K562 (cell line): ENCODE data around the gene POU3F1. TPM values are rescaled to one million over a fixed set of nuclear protein-coding genes. Genes with fewer than 3 reads are reported as not detected.
A peak's percentile ranks its signal among the peaks of the same experiment; 100 is the strongest.

ENCODE experiments used
- BCOR ChIP-seq: fragments of 450-650 bp; IDR thresholded peaks from 2 replicates; pipeline ENCODE4 v1.6.1; 2016
- E2F3 ChIP-seq: fragments of 250-450 bp; sonication (Bioruptor Pico); IDR thresholded peaks from 2 replicates; pipeline ENCODE4 v1.4.0; 2020; ENCODE audit warnings: mild to moderate bottlenecking
- GABPB1 ChIP-seq: sonication (generic); formaldehyde crosslinking; IDR thresholded peaks from 2 replicates; pipeline ENCODE4 v1.8.0; 2022; ENCODE audit warnings: mild to moderate bottlenecking, missing genetic modification reagents
- HDAC3 ChIP-seq: fragments of 450-650 bp; IDR thresholded peaks from 2 replicates; pipeline ENCODE4 v1.6.1; 2018; ENCODE audit warnings: borderline replicate concordance, mild to moderate bottlenecking, moderate library complexity; ENCODE audit not compliant: partially characterized antibody
- NRF1 ChIP-seq, 2 experiments: fragments of 450-650 bp; IDR thresholded peaks in 1 of 2; conservative IDR thresholded peaks in 1 of 2; 2 replicates each; pipeline ENCODE4 v1.6.1; 2014; ENCODE audit warnings: mild to moderate bottlenecking in 2 of 2
- RBM14 ChIP-seq: fragments of 200-400 bp; formaldehyde crosslinking; IDR thresholded peaks from 2 replicates; pipeline ENCODE4 v1.6.1; 2018; ENCODE audit warnings: low read depth, mild to moderate bottlenecking, low read length, moderate library complexity, borderline replicate concordance; ENCODE audit not compliant: insufficient read depth
- STAG1 ChIP-seq: sonication (generic); formaldehyde crosslinking; IDR thresholded peaks from 2 replicates; pipeline ENCODE4 v1.5.0; 2020; ENCODE audit warnings: missing genetic modification reagents, borderline replicate concordance
- U2AF2 ChIP-seq: fragments of 200-400 bp; formaldehyde crosslinking; optimal IDR thresholded peaks from 2 replicates; pipeline ENCODE3; 2017; ENCODE audit warnings: low read depth, mild to moderate bottlenecking, low read length
- ZBTB26 ChIP-seq: fragments of 450-650 bp; formaldehyde crosslinking; IDR thresholded peaks from 2 replicates; pipeline ENCODE4 v1.4.0; 2022; ENCODE audit warnings: missing genetic modification characterization
- ZBTB7A ChIP-seq: IDR thresholded peaks from 2 replicates; pipeline ENCODE4 v1.6.1; 2011; ENCODE audit warnings: low read depth, mild to moderate bottlenecking, low read length, moderate library complexity, borderline replicate concordance; ENCODE audit not compliant: control insufficient read depth
- ZFPM2 ChIP-seq: fragments of 250-450 bp; sonication (Bioruptor Pico); IDR thresholded peaks from 2 replicates; pipeline ENCODE4 v1.5.1; 2022; ENCODE audit warnings: mild to moderate bottlenecking
- ZKSCAN3 ChIP-seq: fragments of 250-450 bp; sonication (Bioruptor Pico); IDR thresholded peaks from 2 replicates; pipeline ENCODE4 v1.4.0; 2020
- polyA plus RNA-seq, 8 experiments: library from polyadenylated mRNA; depleted of rRNA in 4 of 8; stranded (reverse) in 5 of 8; unstranded in 3 of 8; fragments of >200 nt; fragmentation: Nextera tagmentation in 2 of 8; fragmentation: Illumina TruSeq in 1 of 8; extraction: Ambion mirVana in 2 of 8; extraction: Trizol in 1 of 8; gene quantifications; 2 replicates each; pipeline versions ENCODE4 v1.2.1 to v1.2.3, GENCODE V29; 2011 to 2014; ENCODE audit warnings: inconsistent platforms in 1 of 8, missing spikeins in 1 of 8
- total RNA-seq, 7 experiments: library from RNA; depleted of rRNA in 6 of 7; stranded (reverse); fragments of >200 nt in 6 of 7; fragmentation: Illumina TruSeq in 2 of 7; extraction: Trizol in 2 of 7; gene quantifications; 2 replicates each; pipeline versions ENCODE4 v1.2.1 to v1.2.3, GENCODE V29; 2011 to 2021; ENCODE audit warnings: low replicate concordance in 1 of 7
- TF ChIP-seq, protein P1 (sequence below), 2 experiments: fragments of 450-650 bp; formaldehyde crosslinking in 1 of 2; IDR thresholded peaks; 2 replicates each; pipeline versions ENCODE4 v1.4.0 to v1.6.1; 2014 to 2020; ENCODE audit warnings: mild to moderate bottlenecking in 2 of 2, borderline replicate concordance in 1 of 2, low read depth in 1 of 2
- TF ChIP-seq, protein P2 (sequence below): fragments of 250-450 bp; sonication (Bioruptor Pico); IDR thresholded peaks from 2 replicates; pipeline ENCODE4 v1.9.0; 2021; ENCODE audit warnings: mild to moderate bottlenecking
- TF ChIP-seq, protein P3 (sequence below): sonication (generic); formaldehyde crosslinking; IDR thresholded peaks from 2 replicates; pipeline ENCODE4 v1.8.0; 2022; ENCODE audit warnings: missing genetic modification reagents, mild to moderate bottlenecking, borderline replicate concordance

The POU3F1 gene
- total and polyA plus RNA-seq, 9 of the 15 experiments (the other 6 are each of a cell fraction or from before 2014, with no cell fraction given): 0.09 TPM; not detected in 8

- TF ChIP-seq, protein P1, sequence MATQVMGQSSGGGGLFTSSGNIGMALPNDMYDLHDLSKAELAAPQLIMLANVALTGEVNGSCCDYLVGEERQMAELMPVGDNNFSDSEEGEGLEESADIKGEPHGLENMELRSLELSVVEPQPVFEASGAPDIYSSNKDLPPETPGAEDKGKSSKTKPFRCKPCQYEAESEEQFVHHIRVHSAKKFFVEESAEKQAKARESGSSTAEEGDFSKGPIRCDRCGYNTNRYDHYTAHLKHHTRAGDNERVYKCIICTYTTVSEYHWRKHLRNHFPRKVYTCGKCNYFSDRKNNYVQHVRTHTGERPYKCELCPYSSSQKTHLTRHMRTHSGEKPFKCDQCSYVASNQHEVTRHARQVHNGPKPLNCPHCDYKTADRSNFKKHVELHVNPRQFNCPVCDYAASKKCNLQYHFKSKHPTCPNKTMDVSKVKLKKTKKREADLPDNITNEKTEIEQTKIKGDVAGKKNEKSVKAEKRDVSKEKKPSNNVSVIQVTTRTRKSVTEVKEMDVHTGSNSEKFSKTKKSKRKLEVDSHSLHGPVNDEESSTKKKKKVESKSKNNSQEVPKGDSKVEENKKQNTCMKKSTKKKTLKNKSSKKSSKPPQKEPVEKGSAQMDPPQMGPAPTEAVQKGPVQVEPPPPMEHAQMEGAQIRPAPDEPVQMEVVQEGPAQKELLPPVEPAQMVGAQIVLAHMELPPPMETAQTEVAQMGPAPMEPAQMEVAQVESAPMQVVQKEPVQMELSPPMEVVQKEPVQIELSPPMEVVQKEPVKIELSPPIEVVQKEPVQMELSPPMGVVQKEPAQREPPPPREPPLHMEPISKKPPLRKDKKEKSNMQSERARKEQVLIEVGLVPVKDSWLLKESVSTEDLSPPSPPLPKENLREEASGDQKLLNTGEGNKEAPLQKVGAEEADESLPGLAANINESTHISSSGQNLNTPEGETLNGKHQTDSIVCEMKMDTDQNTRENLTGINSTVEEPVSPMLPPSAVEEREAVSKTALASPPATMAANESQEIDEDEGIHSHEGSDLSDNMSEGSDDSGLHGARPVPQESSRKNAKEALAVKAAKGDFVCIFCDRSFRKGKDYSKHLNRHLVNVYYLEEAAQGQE (IDR thresholded peaks at IDR 0.05; ENCODE audit: borderline replicate concordance): peak; percentile 27; the same call in 1 of the 2 replicates
- TF ChIP-seq, protein P1 (CRISPR knock-in tag; IDR thresholded peaks at IDR 0.05; ENCODE audit: low read depth): no peak
- no peak for TF ChIP-seq STAG1 (CRISPR knock-in tag)
- no peak for TF ChIP-seq ZFPM2 (CRISPR knock-in tag)
- TF ChIP-seq ZBTB7A: no peak; the same call in 1 of the 2 replicates
- TF ChIP-seq, protein P2, sequence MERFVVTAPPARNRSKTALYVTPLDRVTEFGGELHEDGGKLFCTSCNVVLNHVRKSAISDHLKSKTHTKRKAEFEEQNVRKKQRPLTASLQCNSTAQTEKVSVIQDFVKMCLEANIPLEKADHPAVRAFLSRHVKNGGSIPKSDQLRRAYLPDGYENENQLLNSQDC (CRISPR knock-in tag): no peak
- no peak for TF ChIP-seq RBM14
- no peak for TF ChIP-seq HDAC3
- no peak for TF ChIP-seq U2AF2
- no peak for TF ChIP-seq ZBTB26
- TF ChIP-seq, protein P3, sequence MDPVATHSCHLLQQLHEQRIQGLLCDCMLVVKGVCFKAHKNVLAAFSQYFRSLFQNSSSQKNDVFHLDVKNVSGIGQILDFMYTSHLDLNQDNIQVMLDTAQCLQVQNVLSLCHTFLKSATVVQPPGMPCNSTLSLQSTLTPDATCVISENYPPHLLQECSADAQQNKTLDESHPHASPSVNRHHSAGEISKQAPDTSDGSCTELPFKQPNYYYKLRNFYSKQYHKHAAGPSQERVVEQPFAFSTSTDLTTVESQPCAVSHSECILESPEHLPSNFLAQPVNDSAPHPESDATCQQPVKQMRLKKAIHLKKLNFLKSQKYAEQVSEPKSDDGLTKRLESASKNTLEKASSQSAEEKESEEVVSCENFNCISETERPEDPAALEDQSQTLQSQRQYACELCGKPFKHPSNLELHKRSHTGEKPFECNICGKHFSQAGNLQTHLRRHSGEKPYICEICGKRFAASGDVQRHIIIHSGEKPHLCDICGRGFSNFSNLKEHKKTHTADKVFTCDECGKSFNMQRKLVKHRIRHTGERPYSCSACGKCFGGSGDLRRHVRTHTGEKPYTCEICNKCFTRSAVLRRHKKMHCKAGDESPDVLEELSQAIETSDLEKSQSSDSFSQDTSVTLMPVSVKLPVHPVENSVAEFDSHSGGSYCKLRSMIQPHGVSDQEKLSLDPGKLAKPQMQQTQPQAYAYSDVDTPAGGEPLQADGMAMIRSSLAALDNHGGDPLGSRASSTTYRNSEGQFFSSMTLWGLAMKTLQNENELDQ: no peak
- peak; percentile 51; the same call in 1 of the 2 replicates for TF ChIP-seq E2F3
- TF ChIP-seq GABPB1 (CRISPR knock-in tag): peak; percentile 31; the same call in 1 of the 2 replicates
- no peak for TF ChIP-seq ZKSCAN3
- TF ChIP-seq NRF1 (conservative IDR thresholded peaks at IDR 0.05 in 1 of 2, IDR thresholded peaks at IDR 0.05 in 1 of 2): peak; percentile 11 to 25; a peak in 2 of 4 replicates
- TF ChIP-seq BCOR: no peak; the same call in 1 of the 2 replicates
Observed at GRCh38 chr1:38009088-38009840, 37.3 kb downstream of the POU3F1 start (continued).
